Activated CD8-positive, alpha-beta memory T cell treated with anti-CD3 and anti-CD28 coated beads for 24 hours (primary cell): ENCODE results near the gene NMS.

ENCODE experiments used
- DNase-seq: peaks from one replicate; pipeline ENCODE4 v3.0.0-alpha.2; 2020

The NMS gene

DNA sequence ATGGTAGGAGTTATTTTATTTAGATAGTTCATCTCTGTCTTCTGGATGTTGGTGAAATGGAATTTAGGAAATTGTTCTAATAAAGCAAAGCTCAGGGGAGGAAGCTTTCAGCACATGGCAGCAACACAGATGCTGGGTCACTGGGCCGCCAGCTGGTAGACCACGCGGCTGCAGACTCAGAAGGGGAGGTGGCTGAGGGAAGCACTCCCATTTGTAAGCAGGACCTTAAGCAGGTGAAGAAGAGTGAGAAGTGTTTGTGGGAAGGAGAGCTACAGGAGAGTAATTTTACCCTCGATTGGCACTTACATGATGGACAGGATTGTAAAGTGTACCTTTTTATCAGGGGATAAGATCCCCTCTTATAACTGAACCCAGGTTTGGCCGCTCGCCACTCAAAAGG, 24.4 kb downstream of the NMS start:
- DNase-seq, result no peak

- no peak for DNase-seq
These were observed 32.5 kb downstream of the NMS start for GRCh38 chr2:100502782-100503181.

GRCh38 chr2:100504542-100504941, 34.3 kb downstream of the NMS start:
- no peak for DNase-seq

DNA sequence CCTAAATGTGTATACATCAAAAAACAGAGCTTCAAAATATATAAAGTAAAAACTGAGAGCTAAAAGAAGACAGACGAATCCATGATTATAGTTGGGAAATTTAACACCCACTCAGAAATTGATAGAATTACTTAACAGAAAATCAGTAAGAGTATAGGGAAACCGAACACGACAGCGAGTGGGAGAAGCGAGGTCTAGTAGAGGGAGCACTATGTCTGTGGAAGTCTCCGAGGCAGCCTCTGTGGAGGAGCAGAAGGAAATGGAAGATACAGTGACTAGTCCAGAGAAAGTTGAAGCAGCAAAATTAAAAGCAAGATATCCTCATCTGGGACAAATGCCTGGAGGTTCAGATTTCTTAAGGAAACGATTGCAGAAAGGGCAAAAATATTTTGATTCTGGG, 38.8 kb downstream of the NMS start:
- DNase-seq, result no peak

GRCh38 chr2:100513650-100514049, 43.4 kb downstream of the NMS start:
- no peak for DNase-seq

GRCh38 chr2:100517556-100517955, 47.3 kb downstream of the NMS start:
- no peak for DNase-seq

DNA sequence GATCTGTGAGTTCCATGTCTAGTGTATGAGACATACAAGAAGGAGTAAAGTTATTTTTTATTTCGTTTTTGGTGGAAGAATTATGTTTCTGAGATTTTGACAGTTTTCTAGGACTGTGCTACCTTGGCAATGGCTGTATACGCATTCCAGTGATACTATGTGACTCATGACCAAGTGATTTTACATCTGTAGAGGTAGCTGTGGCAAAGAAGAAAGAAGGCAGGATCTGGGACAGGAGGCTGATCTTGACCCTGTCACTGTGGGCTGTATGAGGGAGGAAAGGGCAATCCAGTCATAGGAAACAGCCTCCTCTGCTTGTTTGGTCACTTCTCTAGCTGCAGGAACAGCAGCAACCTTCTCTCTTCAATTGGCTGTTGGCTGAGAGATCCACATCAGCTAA, 48.5 kb downstream of the NMS start:
- no peak for DNase-seq

GRCh38 chr2:100520224-100520623, 49.9 kb downstream of the NMS start:
- no peak for DNase-seq

DNA sequence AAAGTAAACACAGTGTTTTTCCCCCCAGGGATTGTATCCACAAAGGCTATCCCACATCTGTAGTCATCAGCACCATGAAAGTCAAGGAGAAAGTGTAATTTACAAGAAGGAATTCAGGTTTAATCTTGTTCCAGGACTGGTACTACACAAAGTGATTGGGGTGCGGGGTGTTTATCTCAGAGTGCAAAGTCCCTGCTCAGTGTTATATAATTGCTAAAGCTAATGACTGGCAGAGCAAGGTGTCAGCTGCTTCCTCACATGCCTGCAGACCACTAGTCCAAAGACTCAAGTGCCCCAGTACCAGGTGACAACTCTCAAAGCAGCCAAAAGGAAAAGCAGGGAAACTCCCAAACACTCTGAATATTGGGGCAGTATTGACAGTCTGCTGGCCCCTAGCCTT, 52.1 kb downstream of the NMS start:
- no peak for DNase-seq

DNA sequence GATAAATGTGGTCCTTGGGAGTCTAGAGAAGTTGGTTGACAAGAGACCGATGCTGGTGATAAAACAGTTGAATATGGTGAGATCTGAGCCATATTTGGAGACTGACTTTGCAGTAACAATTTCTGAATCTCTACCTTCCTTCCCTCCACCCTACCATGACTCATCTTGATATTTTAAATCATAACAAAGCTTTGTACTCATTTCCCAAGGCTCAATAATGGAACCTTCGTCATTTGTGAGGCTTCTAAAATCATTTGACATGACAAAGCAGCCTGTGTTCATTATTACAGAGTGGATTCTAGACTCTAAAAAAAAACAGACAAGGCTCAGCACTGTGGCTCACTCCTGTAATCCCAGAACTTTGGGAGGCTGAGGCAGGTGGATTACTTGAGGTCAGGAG, 54.0 kb downstream of the NMS start:
- DNase-seq, result no peak

DNA sequence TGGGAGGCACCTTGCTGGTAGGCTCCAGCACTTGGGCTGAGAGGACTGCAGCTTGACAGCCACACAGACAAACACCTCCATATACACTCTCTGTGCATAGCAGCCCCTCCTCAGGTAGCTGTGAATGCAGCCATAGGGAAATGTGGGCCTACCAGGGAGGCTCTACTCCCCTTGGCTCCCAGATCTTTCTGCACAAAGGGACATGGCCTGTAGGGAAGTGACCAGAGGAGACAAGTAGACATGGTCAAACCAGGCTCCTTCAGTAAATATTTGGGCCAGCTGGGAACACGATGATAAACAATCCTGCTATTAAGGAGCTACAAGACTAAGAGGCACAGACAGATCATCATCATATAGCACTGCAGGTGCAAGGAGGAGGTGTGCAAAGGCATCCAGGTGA, 56.6 kb downstream of the NMS start:
- peak; percentile 37 for DNase-seq

- DNase-seq, result peak; percentile 28
These were observed 57.2 kb downstream of the NMS start for GRCh38 chr2:100527440-100528015.

- DNase-seq, result no peak
These were observed 58.9 kb downstream of the NMS start for GRCh38 chr2:100529176-100529575.

DNA sequence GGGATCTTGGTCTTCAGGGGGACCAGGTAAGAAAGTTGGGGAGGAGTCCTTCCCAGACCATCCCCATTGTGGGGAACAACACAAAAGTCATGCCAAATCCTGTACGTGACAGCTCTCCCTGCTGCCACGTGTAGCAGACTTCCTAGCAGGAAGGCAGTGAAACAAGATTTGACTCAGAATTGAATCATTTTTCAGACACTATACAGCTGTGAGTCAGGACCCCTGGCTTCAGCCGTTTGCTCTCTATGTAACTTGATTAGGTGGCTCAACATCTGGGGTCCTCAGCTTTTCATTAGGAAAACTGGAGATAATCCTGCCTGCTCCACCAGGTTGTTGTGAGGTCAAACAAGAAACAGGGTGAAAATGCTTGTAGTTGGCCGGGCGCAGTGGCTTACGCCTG, 59.6 kb downstream of the NMS start:
- DNase-seq, result no peak
